CD4-positive, alpha-beta T cell treated with Interleukin-12 subunit alpha and Interleukin-12 subunit beta, for 1 hour (primary cell): ENCODE data around the gene GRID1.

Experiments
- DNase-seq: peaks from one replicate; pipeline ENCODE4 v3.0.0-alpha.2; 2020

Gene GRID1

DNA sequence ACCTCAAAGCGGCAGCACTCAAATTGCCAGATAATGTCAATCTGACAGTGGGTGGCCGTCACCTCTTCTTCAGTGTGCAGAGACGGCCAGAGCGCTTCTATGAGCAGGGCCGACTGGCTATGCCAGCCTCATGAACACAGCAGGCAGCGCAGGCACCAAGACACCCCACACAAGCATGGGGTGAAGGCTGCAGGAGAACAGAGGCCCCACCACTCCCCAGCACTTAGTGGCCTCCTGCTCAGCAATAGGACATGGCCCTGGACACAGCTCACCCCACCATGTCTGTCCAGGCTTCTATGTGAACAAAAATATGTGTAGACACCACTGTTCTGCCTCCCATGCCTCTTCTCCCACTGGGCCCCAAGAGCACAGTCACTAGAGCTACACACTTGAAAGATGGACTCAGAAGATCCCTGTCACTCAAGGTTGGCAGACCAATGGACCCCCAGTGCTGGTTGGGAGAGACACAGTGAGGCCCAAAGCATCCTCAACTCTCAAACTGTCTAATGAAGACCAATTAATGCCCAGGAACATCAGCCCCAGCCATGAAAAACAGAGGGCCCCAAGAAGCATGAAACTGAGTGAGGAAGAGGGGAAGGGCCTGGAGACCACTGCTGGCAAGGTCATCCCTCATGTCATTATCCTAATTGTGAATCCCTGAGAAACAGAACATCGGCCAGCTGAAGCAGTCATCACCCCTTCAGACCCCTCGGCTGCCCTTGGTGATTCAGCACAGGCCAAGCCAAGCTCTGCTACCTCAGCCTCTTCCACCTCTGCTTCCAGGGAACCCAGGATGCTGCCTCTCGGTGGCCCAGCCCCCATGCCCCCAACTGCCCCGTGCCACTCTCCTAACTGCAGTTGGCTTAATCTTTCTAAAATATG, 77.7 kb downstream of the GRID1 start:
- no peak for DNase-seq

DNA sequence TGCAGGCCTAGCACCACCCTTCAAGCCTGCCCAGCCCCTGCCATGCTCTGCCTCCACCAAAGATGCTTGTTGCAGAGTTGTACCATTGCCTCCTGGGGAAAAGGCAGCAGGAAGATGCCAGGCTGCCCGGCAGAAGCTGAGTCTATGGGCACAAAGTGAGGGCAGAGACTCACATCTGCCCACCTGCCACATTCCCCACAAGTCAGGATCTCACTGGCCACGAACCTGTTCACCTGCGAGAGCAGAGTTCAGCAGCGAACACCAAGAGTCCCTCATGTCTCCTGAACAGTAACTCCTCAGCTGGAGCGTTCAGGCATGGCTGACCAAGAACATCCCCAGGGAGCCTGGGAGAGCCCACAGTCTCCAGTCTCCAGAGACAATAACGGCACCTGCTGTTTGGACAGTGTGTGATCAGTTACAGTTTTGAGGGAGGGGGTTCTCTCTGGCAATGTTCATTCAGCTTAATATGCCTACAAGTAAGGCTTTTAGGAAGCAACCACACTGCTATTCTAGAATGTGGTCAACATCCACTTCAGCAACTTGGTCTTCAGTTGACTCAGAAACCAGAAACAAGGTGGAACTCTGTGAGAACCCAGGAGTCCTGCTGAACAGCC, 78.5 kb downstream of the GRID1 start:
- DNase-seq = no peak

DNA sequence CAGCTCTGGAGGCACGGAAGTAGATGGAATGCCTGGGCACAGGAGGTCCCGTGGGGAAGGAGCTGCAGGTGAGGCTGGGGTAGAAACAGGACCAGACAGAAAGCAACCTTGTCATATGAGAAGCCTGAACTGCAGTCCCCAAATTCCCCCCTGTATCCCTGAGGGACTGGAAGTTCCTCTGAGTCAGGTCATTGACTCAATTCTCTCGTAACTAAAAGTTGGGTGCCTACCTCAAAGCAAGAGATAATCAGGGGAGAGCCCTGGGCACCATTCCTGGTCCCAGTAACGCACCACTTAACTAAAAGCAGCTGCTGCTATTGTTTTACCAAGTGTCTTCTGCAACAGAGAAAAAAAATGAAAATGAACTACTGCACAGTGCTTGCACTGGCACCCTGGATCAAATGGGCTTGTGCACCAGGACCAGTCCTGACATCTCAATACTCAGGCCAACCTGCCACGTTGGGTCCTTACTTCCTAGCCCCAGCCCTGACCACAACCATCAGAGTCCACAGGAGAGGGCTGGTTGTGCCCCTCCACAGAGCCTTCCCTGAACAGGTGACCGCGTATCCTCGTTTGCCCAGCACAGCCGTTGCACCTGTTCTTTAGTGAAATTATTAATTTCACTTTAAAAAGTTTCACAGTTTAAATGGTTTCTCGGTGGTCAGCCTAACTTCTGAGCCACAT, 79.3 kb downstream of the GRID1 start:
- DNase-seq = no peak

DNA sequence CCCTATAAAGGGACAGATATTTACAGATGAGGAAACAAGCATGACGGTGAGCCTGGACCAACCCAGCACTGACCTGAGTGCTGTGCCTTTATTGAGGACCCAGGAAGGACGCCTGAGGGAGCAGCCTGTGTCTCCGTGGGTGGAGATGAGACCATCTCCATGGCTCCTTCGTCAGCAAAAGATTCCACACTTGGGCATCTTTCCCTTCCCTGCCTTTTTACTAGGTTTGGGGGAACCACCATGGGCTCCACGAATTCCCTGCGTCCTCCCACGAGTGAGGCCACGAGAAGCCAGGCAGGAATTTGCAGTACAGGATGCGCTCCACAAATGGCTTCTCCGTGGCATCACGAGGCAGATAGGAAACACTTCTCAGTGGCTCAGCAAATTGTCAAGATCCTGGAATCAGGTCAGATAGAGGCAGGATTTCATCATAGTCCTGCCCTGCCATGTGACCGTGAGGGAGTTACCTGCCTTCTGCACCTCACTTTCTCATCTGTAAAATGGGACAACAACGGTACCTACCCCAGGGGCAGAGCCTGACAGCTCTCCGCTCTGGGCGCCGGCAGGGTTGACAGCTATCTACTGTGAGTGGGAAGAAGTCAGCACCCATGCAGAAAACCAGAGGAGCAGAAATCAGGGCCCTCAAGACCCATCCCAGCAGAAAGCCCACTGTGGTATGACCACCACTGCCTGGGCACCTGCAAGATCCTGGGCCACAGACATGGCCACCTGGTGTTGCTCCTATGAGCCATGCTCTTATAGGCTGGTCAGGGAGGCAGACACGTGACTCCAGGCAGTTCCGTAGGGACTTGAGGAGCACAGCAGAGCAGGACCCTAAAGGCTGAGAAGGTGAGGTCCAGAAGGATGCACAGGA, 80.1 kb downstream of the GRID1 start:
- DNase-seq = no peak

DNA sequence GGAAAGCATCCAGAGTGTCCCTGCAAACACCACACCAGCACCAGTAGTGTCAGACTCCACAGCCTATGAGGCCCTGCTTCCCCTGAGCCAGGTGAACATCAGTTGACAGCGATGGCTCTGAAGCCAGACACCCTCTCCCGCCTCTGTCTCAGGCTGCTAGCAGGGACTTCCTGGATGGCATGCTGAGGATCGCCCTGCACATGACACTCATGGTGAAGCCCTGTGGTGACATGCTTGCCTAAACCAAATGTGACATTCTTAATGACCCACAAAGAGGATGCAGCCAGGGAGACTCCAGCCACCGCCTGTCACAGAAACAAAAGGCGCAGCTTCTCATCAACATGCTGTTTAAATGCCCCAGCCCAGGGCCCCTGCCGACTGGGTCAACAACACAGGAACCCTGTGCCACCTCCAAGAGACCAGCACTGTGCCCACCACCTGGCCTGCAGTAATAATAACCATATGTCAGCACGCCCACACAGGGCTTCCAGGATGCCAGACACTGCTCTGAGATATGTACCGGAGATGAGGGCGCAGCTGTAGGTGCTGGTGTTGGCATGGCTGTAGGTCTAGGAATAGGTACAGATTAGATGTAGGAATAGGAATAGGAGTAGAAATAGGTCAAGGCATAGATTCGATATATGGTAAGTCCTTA, 81.3 kb downstream of the GRID1 start:
- DNase-seq = no peak

DNA sequence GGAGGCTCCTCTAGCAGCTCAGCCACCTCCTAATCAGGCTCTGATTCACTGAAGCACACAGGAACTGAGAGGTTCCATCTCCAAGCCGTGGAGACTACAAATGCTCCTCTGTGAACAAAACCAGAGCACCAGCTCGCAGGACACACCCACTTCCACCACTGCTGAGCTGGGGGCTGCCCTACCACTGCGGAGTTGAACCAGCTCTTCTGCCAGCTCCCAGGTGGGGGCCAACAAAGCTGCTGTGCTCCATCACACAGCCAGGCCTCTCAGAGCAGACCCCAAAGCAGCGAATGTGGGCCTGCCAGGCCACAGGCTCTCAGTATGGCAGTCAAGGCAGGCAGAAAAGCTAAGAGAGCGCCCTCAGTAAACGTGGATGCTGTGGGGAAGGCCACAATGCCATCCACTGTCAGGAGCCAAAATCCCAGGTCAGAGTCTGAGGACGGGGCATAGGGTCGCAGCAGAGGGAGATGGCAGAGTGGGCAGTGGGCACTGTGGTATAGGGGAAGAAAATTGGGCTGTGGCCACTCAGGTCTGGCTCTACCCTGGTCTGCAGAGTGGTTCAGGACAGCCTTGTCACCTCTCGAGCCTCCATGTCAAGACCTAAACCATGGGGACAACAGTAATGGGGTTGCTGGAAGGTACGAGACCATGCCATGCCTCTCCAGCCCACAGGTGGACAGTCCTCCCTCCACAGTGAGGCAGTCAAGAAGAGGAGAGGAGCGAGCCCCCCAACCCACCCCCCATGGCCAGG, 82.1 kb downstream of the GRID1 start:
- DNase-seq = no peak

DNA sequence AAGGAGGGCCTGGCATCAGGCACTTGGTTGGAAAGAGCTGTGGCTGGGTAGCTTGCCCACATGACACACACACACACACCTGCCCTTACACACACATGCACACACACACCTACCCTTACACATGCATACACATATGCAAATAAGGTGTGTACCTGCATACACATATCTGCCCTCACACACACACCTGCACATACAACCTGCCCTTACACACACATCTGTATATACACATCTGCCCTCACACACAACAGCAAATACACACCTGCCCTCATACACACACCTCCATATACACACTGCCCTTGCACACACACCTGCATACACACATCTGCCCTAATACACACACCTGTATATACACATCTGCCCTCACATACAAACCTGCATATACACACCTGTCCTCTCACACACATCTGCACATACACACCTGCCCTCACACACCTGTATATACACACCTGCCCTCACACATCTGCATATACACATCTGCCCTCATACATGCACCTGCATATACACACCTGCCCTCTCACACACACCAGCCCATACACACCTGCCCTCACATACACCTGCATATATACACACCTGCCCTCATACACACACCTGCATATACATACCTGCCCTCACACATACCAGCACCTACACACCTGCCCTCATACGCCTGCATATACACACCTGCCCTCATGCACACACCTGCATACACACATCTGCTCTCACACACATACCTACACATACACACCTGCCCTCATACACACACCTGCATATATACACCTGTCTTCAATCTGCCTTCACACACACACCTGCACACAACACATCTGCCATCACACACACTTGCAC, 82.9 kb downstream of the GRID1 start:
- no peak for DNase-seq

DNA sequence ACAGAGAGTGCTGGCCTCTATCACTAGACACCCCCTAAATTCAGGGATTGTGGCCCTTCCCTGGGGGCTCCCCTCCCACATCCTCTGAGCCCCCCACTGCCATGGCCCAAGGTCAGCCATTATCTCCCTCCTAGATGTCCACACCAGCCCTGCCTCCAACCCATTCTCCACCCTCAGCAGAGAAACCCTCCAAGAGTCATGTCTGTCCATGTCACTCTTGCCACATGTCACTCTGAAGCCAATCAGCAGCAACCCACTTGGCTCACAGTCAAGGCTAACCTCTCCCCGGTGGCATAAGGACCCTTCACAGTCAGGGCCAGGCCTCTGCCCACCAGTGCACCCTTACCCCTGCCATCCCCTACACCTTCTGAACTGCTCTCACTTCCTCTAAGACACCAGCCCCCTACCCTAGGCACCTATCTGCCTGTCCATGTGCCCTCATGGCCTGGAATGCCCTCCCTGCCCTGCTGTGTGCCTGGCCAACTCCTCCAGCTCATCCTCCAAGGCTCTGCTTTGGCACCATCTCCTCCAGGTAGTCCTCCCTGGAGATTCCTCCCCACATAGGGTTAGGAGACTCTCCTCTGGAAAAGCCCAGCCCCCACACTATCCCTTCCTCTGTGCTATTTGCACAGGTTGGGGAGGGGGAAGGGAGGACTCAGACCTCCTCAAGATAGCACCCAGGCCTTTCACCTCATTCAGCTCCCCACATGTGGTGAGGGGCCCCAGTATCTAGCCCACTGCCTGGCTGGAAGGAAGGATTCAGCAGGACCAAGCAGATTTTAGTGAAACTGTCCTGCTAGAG, 83.7 kb downstream of the GRID1 start:
- no peak for DNase-seq

DNA sequence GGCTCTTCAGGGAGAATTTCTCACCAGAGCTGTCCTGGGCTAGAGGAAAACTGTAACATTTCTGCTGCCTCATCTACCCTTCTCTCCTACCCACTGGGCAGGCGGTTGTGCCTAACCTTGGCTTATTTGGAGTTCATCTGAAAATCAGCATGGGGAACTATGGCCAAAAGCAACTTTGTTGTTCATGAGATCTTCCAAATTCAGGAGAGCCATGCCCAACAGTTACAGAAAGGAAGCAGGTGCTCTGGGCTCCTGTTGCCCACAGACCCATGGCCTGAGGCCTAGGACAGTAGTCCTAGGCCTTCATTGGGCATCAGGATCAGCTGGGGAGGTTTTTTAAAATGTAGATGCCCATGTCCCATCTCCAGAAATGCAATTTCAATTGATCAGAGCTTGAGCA, 85.2 kb downstream of the GRID1 start:
- no peak for DNase-seq

DNA sequence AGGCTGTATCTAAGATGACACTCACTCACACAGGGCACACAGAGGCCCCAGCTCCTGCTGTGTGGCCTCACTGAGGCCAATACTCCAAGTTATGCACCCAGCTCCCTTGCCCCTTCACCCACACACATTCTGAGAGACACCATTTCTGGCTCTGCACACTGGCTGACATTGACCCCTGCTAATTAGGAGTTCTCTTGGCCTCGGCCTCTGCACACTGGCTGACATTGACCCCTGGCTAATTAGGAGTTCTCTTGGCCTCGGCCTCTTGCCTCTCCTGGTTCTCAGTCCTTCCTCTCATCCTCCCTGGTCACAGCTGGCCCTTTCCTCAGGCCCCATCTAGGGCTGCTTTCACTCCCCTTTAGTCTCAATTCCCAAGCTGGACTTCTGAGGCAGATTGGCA, 97.3 kb downstream of the GRID1 start:
- DNase-seq = no peak

DNA sequence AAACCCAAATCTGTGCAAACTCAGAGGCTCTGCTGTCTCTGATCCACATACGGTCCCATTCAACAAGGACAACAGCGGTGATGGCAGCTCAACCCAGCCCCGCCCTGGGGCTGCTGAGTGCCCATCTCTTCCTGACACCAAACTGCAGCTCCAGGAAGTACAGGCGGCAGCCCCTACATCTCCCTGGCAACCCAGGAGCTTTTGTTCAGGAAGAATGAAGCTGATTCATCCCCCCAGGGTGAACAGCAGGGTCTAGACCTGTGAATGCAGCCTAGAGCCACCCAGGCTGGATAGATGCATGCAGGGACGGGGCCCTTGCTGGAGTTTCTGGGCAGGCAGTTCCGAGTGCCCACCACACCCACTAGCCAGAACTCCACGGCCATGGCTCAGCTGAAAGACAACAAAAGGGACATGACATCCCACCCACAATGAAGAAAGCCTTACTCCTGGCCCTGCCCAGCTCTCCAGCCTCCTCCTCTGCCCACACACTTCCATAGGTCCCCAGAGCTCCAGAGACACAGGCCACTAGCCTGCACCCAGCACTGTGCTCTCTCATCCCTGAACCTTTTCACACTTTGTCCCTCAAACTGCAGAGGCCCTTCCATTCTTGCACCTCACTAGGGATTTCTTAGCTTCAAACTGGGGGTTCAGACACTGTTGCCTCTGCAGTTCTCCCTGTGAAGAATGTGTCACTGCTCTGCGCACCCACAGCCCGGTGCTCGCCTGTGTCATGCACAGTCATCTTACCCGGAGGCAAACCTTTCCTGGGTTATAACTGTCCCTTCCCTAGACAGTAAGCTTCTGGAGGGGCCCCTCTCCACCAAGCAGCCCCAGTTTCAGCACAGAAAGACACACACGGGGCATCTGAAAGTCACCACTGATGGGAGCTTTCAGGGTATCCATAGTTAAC, 99.1 kb downstream of the GRID1 start:
- DNase-seq = no peak

DNA sequence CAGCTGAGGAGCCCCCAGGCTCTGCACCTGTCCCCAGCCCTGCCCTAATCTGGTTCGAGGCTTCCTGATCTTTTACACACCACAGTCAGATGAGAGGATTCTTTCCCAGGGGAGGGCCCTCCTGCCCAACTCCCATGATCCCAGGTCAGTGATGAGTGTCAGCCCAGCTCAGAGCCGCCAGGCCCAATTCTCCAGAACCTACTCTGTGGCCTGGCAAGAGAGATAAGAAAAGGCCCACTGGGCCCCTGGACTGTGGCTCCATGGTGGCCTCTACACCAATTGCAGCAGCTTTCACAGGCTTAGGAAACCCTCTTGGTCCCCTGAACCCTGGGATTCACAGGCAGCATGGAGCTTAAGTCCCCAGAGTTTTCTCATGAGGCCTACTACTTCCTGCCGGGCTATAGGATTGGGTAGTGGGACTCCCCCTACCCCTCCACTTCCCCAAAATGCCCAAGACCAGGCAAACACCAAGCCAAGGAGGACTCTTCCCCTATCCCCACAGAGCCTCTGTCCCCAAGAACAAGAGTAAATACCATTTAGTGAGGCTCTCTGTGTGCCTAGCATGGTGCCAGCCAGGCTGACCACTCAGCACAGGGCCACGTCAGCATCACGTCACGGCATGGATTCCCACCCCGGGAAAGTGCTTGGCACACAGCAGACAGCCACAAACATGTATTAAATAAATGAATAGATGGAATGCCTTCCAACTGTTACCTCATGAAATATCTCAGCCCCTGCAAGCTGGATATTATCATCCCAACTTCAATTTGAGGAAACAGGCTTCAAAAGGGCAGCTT, 100.0 kb downstream of the GRID1 start:
- no peak for DNase-seq

DNA sequence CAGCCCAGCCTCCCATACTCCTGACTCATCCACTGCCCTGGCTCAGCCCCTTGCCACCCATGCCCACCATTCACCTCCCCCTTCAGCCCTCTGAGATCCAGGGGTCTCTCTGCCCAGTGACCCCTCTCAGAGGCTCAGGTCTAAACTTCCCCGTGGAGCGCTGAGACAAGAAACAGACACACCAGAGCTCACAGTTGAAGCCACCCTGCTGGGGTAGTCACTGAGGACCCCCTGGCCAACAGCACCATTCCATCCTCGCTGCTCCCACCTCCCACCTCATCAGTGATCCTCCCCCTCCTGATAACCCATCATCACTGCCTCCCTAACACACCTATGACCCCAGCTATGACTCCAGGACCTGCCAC, 100.7 kb downstream of the GRID1 start:
- no peak for DNase-seq

DNA sequence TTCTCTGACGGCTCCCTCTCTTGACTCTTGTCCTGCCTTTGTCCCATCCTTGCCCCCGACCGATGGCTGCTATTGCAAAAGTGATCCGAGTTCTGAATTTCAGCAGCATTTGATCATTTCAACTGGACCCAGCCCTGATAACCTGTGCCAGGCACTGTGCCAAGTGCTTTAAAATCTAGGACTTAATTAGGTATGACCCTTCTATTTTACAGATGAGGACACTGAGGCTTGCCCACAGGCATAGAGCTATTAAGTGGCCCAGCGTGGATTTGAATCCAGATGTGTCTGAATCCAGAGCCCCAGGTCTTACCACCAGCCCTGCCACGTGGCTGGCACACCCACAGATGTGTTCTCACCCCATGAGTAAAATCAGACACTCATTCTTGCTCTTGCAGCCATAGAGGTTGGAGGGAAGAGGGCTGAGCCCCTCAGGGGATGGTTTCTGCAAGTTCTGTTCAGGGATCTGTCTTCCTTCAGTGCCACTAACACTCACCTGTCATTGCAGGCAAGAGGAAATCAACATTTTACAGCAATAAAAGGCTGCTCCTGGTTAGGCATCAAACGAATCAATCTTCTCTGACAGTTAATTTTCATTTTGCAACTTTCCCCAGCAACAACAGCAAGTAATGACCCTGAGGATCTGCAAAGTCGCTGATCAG, 101.2 kb downstream of the GRID1 start:
- no peak for DNase-seq

DNA sequence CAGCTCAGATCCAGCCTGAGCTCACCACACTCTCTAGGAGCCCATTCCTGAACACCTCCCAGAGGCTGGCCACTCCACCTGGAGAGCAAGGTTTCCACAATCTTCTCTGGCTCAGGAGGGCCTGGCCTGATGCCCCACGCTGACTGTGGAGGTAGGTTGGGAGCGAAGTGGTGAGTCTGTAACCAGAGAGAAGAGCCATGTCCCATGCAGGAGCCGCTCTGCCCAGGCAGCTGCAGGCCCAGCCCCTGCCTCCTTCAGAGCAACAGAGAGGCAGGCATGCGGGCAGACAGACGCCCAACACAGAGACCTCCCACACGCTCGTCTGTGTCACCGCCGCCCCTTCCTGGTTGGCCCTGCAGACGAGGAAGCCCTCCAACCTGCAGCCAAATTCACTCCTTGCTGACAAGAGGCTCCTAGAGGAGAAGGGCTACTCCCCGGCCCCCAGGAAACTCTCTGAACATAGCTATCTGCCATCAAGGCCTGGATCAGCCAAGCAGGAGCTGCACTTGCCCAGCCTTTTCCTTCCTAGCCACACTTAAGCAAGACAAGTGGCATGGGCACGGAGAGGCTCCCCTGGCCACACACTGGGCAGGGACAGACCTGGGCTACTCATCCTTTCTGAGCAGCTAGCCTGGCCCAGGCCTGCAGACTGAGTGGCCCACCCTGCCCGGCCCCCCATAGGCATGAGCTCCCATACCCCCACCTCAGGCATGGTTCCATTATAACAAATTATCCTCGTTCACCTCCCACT, 101.9 kb downstream of the GRID1 start:
- no peak for DNase-seq

DNA sequence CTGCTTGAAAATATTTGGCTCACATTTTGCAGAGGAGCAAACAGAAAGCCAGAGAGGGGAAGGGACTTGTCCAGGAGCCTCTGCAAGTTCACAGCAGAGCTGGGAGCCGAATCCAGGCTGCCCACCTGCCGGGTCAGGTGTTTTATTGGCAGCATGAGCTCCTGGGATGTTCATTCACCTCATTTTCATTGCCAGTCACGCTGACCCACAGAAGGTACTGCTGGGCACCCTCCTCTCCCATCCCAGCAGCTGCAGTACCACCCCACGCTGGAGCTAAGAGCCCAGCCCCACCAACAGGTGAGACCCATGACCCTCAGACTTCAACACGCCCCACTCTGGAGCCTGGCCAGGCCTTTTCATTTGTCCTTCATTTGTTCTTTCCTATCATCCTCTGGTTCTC, 102.7 kb downstream of the GRID1 start:
- DNase-seq = no peak

DNA sequence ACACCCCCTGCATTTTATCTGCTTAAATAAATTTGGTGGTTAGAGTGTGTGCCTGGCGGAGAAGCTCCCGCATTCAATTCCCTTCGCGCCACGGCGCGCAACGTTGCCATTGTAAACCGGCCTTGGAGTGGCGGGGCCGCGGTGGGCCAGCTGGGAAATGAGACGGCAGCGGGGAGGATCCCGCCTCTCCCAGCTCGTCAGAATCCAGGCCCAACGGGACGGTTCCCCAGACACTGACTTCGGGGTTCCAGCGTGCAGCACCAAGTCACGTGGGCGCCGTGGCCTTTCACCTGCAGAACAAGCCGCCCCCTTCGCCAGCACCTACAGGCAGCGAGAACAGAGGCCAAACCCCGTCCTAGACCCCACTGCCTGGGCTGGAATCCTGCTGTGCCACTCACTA, 103.4 kb downstream of the GRID1 start:
- DNase-seq = no peak
